Lower lobe of right lung (tissue), 2 donors: Measurements from ENCODE around the gene CCDC142. TPM values are rescaled to one million over a fixed set of nuclear protein-coding genes. Genes with fewer than 3 reads are reported as not detected.
A peak's percentile ranks its signal among the peaks of the same experiment; 100 is the strongest.

Experiments used
- ATAC-seq, 2 donors: fragments of 200-7000 bp; cut with Tn5 transposase; one replicate each; pipeline ENCODE4 v1.9.1; 2020 to 2022; ENCODE audit warnings: mild to moderate bottlenecking in 2 of 2, moderate library complexity in 2 of 2
- DNase-seq: peaks from one replicate; pipeline ENCODE4 v3.0.0-alpha.2; 2020
- H3K27ac ChIP-seq: fragments of 200-600 bp; one replicate; pipeline ENCODE4 v1.8.0; 2022
- H3K27me3 ChIP-seq: fragments of 200-600 bp; one replicate; pipeline ENCODE4 v1.8.0; 2022; ENCODE audit warnings: low read depth
- H3K36me3 ChIP-seq: fragments of 200-600 bp; one replicate; pipeline ENCODE4 v1.8.0; 2022; ENCODE audit warnings: mild to moderate bottlenecking
- H3K4me1 ChIP-seq: fragments of 200-600 bp; one replicate; pipeline ENCODE4 v1.8.0; 2022
- H3K4me3 ChIP-seq: fragments of 200-600 bp; one replicate; pipeline ENCODE4 v1.8.0; 2022; ENCODE audit warnings: mild to moderate bottlenecking
- H3K9me3 ChIP-seq: fragments of 200-600 bp; one replicate; pipeline ENCODE4 v1.8.0; 2022
- intact Hi-C: fragments of 100-400 bp; cut with DNase I; formaldehyde crosslinking; loops from one replicate; pipeline ENCODE4 v1.11.0; 2022
- total RNA-seq: library from RNA; stranded (reverse); fragmentation: NEBNext Ultra II Directional; extraction: Animal tissue kit (Norgen Biotek cat#: 25700); gene quantifications from one replicate; pipeline ENCODE4 v1.2.1, GENCODE V29; 2021
- TF ChIP-seq, protein P1 (sequence below): fragments of 200-600 bp; IDR thresholded peaks from one replicate; pipeline ENCODE4 v1.8.0; 2022; ENCODE audit warnings: antibody characterized with exemption, mild to moderate bottlenecking
- donor health status: DM: no; HTN: yes; CAD: no; lungs with severe emphysema.

Gene CCDC142
- total RNA-seq, 1 donor from 2014 or later = 20.2 TPM

DNA sequence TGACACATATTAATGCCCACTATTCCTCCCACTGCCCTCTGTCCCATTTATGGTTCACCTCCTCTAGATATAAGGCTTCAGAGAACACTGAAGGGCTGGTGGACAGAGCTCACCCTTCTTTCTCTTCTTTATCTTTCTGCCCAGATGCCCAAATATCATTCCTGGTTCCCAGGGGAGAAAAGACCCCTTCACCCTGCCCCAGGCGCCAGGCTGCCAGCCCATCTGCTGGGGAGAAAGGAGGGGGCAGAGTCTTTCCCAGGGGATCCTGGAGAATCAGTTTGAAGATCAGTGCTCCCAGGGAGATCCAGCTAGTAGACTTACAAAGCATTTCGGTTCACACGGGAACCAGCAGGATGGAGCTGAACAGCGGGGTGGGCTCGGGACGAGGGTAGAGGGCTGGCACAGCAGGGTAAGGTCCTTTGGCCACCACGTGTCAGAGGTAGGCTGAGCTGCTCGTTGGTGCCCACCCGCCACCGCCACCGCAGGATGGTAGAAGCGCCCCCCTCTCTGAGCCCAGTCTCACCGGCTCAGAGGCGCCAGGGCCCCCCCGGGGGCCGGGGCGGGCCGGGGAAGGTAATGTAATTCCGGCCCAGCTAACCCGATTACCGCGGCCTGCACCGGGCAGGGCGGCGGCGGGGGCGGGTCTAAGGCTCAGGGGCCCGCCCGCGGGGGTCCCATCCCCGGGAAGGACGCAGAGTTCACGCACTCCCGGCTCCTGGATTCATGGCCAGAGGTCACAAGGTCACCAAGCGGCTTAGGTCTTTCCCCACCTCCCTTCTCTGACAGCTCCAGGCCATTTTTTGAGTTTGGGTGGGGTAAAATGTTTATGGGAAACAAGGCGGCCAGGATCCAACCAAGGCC is 30.2 kb upstream of the CCDC142 start:
- Histone ChIP-seq H3K27me3 (peaks cover 84% of the 10 kb centered on the region), H3K4me1 (peaks cover 36% of the 10 kb centered on the region), H3K4me3 (no peak overlapping the region), H3K36me3 (no peaks in the 10 kb centered on the region), H3K27ac (no peak overlapping the region), H3K9me3 (no peaks in the 10 kb centered on the region)
- ATAC-seq = no peak
- no peak for DNase-seq
- TF ChIP-seq, protein P1, sequence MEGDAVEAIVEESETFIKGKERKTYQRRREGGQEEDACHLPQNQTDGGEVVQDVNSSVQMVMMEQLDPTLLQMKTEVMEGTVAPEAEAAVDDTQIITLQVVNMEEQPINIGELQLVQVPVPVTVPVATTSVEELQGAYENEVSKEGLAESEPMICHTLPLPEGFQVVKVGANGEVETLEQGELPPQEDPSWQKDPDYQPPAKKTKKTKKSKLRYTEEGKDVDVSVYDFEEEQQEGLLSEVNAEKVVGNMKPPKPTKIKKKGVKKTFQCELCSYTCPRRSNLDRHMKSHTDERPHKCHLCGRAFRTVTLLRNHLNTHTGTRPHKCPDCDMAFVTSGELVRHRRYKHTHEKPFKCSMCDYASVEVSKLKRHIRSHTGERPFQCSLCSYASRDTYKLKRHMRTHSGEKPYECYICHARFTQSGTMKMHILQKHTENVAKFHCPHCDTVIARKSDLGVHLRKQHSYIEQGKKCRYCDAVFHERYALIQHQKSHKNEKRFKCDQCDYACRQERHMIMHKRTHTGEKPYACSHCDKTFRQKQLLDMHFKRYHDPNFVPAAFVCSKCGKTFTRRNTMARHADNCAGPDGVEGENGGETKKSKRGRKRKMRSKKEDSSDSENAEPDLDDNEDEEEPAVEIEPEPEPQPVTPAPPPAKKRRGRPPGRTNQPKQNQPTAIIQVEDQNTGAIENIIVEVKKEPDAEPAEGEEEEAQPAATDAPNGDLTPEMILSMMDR = no peak
- intact Hi-C loops = no loop called here

GRCh38 chr2:74511104-74511989 is 28.5 kb upstream of the CCDC142 start:
- ATAC-seq (no peak), DNase-seq (no peak)
- Histone ChIP-seq H3K9me3 (no peaks in the 10 kb centered on the region), H3K36me3 (no peaks in the 10 kb centered on the region), H3K27me3 (peaks cover 67% of the 10 kb centered on the region), H3K4me3 (no peak overlapping the region), H3K27ac (no peak overlapping the region), H3K4me1 (peaks cover 42% of the 10 kb centered on the region)
- TF ChIP-seq, protein P1 = no peak
- intact Hi-C loops = no loop called here

DNA sequence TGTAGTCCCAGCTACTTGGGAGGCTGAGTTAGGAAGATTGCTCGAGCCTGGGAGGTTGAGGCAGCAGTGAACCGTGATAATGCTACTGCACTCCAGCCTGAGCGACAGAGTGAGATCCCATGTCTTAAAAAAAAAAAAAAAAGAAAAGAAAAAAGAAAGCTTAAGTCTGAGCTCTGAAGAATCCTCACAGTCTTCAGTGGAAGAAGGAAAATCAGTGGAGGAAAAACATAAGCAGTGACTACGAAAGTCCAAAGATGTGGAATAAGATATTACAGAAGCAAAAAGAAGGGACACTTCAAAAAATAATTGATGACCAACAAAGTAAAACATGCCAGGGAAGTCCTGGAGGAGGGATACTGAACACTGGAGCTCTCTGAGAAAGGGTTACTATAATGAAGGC is 27.5 kb upstream of the CCDC142 start:
- H3K4me3 ChIP-seq = no peak overlapping the region
- H3K27ac ChIP-seq = no peak overlapping the region
- peaks cover 42% of the 10 kb centered on the region for H3K4me1 ChIP-seq
- peaks cover 9% of the 10 kb centered on the region for H3K36me3 ChIP-seq
- TF ChIP-seq, protein P1 = no peak
- ATAC-seq (no peak), DNase-seq (no peak)
- no peaks in the 10 kb centered on the region for H3K9me3 ChIP-seq
- peaks cover 57% of the 10 kb centered on the region for H3K27me3 ChIP-seq
- intact Hi-C loops = no loop called here

DNA sequence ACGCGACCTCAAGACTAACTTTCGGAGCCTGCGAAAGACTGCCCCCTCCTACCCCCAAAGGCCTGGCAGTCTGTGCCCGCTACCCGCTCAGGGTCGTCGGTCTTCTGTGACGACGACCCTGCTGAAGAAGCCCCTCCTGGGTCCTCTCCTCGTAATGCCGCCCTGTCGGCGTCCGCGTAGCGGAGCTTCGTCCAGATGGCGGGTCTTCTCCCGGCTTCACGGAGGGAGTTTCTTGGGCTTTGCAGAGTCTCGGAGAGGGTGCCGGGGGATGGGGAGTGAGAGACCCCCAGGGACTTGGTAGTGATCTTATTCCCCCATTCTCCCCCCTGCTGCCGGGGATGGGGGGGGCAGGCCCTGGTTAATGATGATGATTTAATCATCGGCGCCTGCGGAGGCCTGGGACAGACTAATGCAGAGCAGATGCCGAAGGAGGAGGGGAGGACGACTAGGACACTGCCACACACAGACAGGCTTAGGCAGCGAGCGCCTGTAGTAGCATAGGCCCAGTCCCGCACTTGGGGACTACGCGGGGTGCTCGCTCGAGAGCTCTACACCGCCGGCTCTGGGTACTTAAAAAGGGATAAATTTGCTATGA is 25.2 kb upstream of the CCDC142 start:
- no peaks in the 10 kb centered on the region for H3K9me3 ChIP-seq
- DNase-seq (peak; percentile 59), ATAC-seq (peak; percentile 6 to 13)
- peaks cover 16% of the 10 kb centered on the region for H3K36me3 ChIP-seq
- intact Hi-C loops = no loop called here
- peaks cover 34% of the 10 kb centered on the region for H3K27me3 ChIP-seq
- peak overlapping the region; percentile 77 for H3K4me3 ChIP-seq
- TF ChIP-seq, protein P1 = no peak
- H3K27ac ChIP-seq = peak overlapping the region; percentile 99
- H3K4me1 ChIP-seq = peaks cover 45% of the 10 kb centered on the region

GRCh38 chr2:74507145-74507925 is 24.5 kb upstream of the CCDC142 start, which contains the start of gene PCGF1:
Gene PCGF1, minus strand, starts transcription at chr2:74507695. Its CDS starts 27 bp downstream, at chr2:74507668.
- peaks cover 48% of the 10 kb centered on the region for H3K4me1 ChIP-seq

More at GRCh38 chr2:74507145-74507925, 24.5 kb upstream of the CCDC142 start, which contains the start of gene PCGF1:
- TF ChIP-seq, protein P1 = peak; percentile 44
- ATAC-seq = peak; percentile 95 to 96
- H3K36me3 ChIP-seq = peaks cover 16% of the 10 kb centered on the region
- H3K4me3 ChIP-seq = peak within 1 kb of the TSS; percentile 77
- intact Hi-C loops = no loop called here
- H3K27ac ChIP-seq = peak within 1 kb of the TSS; percentile 99
- no peaks in the 10 kb centered on the region for H3K9me3 ChIP-seq
- DNase-seq = peak; percentile 99
- H3K27me3 ChIP-seq = peaks cover 31% of the 10 kb centered on the region
